ENCODE results near the gene NPIPB2.

NPIPB2 gene

GRCh38 chr16:11896486-11897176, 45.2 kb downstream of the NPIPB2 start:
- no peak for DNase-seq

- no peak for DNase-seq
Observed at GRCh38 chr16:11893571-11893970, 48.3 kb downstream of the NPIPB2 start.

GRCh38 chr16:11892761-11893160, 49.1 kb downstream of the NPIPB2 start:
- no peak for DNase-seq

- DNase-seq, result no peak
Observed at GRCh38 chr16:11890231-11890965, 51.4 kb downstream of the NPIPB2 start.

- no peak for DNase-seq
Observed at GRCh38 chr16:11886881-11887280, 55.0 kb downstream of the NPIPB2 start.

- DNase-seq, result no peak
Observed at GRCh38 chr16:11884035-11884434, 57.8 kb downstream of the NPIPB2 start.

- DNase-seq, result no peak
Observed at GRCh38 chr16:11880007-11880406, 61.8 kb downstream of the NPIPB2 start.

- no peak for DNase-seq
Observed at GRCh38 chr16:11877374-11877773, 64.5 kb downstream of the NPIPB2 start.

Measured in NCI-H2227 treated with DMSO at 0.1 percent for 48 hours (cell line).